Left colon (tissue), 2 donors: ENCODE results near the gene SIL1. TPM values are rescaled to one million over a fixed set of nuclear protein-coding genes. Genes with fewer than 3 reads are reported as not detected.

Source experiments
- ATAC-seq: fragments of 200-7000 bp; cut with Tn5 transposase; one replicate; pipeline ENCODE4 v1.9.1; 2020; ENCODE audit warnings: mild to moderate bottlenecking, moderate library complexity
- DNase-seq, 2 donors: peaks; one replicate each; pipeline ENCODE4 v3.0.0-alpha.2; 2020
- intact Hi-C, 2 donors: fragments of 100-400 bp; cut with DNase I in 1 of 2; cut with micrococcal nuclease in 1 of 2; formaldehyde crosslinking; loops; one replicate each; pipeline versions ENCODE4 v1.11.2 to v1.14.0; 2022; cut with DNase I, micrococcal nuclease
- total RNA-seq, 2 donors: library from RNA; stranded (reverse); fragmentation: NEBNext Ultra II Directional; extraction: Animal tissue kit (Norgen Biotek cat#: 25700); gene quantifications; one replicate each; pipeline ENCODE4 v1.2.1, GENCODE V29; 2021
- donor health status: DM: no; HTN: no; CAD: no.
- donor health status: DM: yes; HTN: yes; CAD: no.

The SIL1 gene
- total RNA-seq, 2 donors from 2014 or later: 29.9 to 33.0 TPM

GRCh38 chr5:138900281-138900965 is 297.7 kb downstream of the SIL1 start:
- intact Hi-C loops: no loop called here
- no peak for DNase-seq
- no peak for ATAC-seq

- intact Hi-C loops: no loop called here
- DNase-seq (no peak), ATAC-seq (no peak)
Measured at GRCh38 chr5:138898742-138899141, 299.4 kb downstream of the SIL1 start.

GRCh38 chr5:138898299-138898698 is 299.9 kb downstream of the SIL1 start:
- no peak for DNase-seq
- ATAC-seq: no peak
- intact Hi-C loops: no loop called here

Other genes starting within 250 kb of the SIL1 start
- gene MATR3, start 95.4 kb upstream of the SIL1 start, total RNA-seq: 100 to 1,000 TPM in 1 of 2 donors, 10 to 100 TPM in 1; 98.4 to 106 TPM
- 10 to 100 TPM; 28.0 to 47.5 TPM for gene PAIP2, start 143.5 kb upstream of the SIL1 start, total RNA-seq
- 1 to 10 TPM; 4.8 to 5.9 TPM for gene SLC23A1, start 184.9 kb upstream of the SIL1 start, total RNA-seq
- 10 to 100 TPM in 1 of 2 donors, 1 to 10 TPM in 1; 6.0 to 36.9 TPM for gene MZB1, start 191.5 kb upstream of the SIL1 start, total RNA-seq
- gene PROB1, start 196.7 kb upstream of the SIL1 start, total RNA-seq: under 1 TPM; 0.42 to 0.55 TPM
- gene SPATA24, start 205.7 kb upstream of the SIL1 start, total RNA-seq: 1 to 10 TPM; 3.6 to 3.8 TPM
- gene DNAJC18, start 241.2 kb upstream of the SIL1 start, total RNA-seq: 1 to 10 TPM; 2.4 to 4.6 TPM